NCI-H1417 (cell line): ENCODE results near the gene TMEM129.
"Not testable (repeated sequence)": the region's sequence is repeated elsewhere in the genome, so short reads cannot be mapped to it uniquely, and the experiment has no call there.

Experiments
- DNase-seq, 3 experiments: peaks; one replicate each; lab custom pipeline; 2025; lab: John Stamatoyannopoulos, UW

The TMEM129 gene

DNA sequence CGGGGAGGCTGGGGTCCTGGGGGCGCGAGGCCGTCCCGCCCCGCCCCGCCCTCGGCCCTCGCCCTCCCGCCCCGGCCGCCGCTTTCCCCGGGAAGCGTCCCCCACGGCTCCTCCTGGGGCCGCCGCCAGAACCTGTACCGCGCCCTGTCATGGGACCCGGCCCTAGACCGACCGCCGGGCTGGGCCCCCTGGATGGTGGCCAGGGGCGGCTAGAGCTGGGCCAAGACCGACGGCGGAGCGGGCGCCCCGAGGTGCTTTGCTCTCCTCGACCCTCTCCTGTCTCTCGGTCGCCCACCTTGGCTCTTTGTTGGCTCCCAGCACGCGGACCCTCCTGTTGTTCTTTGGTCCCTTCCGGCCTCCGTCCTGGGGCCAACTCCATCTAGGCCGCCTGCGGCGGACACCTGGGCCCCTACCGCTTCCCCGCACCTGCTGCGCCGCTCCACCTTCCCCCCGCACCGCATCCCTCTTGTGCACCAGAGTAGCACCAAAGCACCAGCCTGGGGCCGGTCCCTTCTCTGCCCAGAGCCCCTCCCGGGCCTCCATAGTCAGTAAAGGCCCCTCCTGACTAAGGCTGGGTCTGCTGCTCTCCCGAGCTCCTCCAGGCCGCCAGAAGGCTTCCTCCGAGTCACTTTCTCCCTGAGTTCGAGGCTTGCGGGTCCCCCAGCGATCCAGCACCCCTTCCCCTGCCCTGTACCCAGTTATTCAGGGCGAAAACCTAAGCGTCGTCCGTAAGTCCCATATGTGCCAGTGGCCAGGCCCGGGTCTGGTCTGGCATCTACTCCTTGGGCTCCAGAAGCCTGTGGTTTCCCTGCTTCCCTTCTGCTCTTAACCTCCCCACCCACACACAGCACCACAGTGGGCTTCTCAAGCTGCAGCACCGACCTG lies 785 bp upstream of the TMEM129 start:
- DNase-seq: peak in 2 of 3 experiments; percentile 52 to 54

DNA sequence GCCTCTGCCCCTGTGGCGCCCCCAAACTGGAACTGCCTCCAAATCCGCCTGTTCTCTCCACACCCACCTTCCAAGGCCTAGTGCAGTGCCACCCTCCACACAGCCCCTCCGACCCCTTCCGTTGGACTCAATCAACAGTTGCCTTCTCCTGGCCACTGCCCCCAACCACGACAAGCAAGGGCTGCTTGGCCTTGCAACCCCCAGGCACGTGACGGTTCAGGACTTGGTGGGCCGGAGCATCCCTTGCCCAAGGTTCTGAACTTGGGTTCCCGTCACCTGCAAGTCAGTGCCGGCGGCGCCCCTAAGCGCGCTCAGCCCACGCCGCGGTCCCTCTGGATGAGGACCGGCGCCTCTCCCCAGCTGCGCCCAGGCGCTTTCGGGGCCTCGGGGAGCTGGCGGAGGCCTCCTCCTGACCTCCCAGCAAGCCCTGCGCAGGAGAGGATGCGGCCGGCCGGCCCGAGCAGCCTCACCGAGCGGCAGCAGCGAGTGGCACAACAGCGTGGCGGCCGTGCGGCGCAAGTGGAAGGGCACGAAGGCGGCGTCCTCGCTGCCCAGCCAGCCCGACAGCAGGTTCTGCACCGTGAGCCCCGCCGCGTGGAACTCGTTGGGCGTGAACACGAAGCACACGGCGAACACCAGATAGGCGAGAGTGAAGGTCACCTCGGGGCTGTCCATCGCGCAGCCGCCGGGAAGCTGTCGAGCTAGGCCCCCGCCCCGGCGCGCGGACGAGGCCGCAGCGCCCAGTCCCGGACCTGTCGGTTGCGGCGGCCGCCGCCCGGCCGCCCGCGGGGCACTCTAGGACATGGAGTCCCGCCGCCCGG lies 750 bp downstream of the TMEM129 start:
- DNase-seq: peak; percentile 49 to 74 (median 70)

DNA sequence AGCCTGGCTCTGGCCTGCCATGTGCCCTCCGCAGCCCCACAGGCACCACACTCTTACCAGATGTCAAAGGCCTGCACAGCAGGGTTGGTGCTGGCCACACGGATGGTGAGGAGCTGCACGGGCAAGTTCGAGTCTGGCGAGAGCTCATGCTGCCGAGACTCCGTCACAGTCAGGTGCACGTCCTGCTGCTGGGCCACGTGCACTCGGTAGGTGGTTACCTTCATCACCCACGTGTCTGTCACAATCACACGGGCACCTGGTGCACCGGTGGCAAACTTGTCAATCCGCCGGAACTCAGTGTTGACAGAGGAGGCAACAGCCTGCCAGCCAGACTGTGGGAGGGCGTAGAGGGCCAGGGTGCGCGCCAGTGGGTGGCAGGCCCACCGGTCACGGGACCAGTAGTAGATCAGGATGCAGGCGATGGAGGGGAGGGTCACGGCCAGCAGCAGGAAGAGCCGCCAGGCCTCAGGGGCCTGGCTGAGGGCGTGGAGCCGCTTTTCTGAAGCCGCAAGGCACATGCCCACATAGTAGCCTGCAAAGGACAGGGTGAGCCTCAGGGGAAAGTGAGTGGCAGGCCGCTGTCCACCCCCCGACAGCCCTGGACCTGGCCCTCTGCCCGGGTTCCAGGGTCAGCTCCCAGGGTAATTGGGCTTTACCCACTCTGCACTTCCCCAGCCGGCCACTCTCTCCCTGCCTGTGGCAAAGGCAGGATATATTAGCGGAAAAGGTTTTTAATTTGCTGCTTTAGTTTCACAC lies 2.9 kb downstream of the TMEM129 start:
- peak in 1 of 3 experiments; percentile 27 for DNase-seq

DNA sequence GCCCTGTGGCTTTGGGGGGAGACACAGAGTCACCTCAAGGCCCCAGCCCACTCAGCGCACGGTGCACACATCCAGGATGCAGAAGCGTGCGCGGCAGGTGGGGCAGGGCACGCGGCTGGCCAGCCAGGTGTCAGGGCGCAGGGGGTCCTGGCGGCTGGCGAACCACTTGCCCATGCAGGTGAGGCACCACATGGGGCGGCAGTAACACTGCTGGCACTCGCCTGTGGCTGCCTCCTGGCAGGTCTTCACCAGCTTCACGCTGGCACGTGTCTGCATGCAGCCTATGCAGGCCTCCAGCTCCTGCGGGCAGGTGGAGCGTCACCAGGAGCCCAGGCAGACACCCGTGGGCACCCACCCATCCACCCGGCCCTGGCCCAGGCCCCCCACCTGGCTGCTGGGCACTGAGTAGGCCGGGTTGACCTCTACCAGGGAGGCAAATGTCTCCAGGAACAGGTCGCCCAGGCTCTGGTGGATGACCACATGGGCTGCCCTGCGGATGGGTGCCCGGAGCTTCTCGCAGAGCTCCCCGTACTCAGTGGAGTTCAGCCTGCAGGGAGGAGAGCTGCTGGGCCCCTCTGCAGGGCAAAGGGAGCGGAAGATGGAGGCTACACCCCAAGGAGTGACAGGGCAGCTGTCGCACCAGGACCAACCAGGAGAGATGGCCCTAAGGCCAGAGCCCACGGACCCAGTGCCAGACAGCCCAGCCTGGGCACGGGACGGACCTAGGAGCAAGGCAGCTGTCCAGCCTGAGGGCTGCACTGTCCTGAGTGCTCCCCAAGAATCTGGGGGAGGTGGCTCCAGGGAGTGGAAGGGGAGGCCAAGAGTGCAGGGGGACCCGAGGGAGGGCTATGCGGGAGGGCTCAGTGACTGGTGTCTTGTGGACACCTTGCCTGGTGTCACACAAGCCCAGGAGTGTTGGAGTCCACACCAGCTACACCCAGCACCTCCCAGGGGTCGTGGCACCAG lies 3.7 kb downstream of the TMEM129 start:
- DNase-seq: peak in 2 of 3 experiments; percentile 65 to 75

DNA sequence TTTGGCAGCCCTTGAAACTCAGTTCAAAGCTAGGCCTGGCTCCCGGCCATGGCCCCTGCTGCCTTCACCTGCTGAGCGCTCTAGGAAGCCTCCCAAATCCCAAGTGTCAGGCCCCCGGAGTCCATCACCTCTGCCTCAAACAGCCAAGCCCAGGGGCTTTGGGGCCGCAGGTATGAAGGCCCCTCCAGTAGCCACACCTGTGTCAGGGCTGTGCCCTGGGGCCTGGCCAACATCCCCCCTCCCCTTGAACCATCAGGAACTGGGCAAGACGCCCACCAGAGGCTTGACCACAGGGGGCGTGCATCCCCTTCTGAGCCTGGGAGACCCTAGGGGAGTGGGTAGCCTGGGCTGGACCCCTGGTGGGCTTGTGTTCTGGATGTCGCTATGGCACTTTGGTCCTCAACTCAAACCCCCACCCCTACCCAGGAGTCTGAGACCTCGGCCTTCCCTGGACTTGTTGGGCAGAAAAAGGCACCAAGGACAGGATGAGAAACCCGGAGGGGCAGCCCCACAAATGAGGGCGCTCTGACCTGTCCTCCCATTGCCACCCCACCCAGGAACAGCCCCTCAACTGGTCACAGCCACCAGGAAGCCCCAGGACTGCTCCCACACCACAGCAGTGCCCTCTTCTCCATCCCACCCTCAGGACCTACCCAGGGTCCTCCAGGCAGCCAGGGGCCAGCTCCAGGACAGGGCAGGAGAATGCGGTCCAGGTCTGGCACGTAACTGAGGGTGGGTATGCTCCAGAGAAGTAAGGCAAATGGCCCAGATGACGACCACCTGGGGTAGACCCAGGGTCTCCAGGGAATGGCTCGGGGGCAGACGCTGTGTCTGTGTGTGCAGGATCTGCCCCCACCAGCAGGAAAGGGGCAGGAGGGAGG lies 4.8 kb downstream of the TMEM129 start:
- DNase-seq: no peak

DNA sequence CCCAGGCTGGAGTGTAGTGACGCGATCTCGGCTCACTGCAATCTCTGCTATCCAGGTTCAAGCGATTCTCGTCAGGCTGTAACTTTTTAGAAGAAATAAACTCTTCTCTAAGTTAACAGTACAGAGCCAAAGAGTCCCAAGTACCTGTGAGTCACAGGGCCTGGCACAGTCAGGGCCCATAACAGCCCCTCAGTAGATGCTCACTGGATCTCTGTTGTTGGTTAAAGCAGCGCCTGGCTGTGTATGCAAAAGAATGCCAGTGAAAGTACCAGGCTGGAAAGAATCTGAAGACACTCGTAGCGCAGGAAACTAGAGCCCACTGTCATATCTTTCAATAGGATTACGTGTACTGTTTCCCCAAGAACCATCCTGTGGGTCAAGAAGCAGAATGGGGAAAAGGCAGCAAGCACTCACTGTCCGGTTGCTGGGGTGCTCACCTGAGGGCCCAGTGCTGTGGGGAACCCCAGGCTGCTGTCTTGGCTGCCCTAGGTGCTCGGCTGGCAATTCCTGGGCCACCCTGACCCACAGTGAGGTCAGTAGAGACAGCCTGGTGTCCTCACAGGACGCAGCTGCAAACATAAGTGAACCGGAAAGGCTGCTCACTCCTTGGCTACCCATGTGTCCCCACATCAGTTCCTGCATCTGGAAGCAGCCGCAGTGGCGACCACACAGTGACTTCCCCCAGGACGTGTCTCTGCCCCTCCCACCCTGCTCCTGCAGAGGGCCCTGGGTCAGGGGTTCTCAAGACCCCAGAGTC lies 5.9 kb downstream of the TMEM129 start:
- DNase-seq: no peak

DNA sequence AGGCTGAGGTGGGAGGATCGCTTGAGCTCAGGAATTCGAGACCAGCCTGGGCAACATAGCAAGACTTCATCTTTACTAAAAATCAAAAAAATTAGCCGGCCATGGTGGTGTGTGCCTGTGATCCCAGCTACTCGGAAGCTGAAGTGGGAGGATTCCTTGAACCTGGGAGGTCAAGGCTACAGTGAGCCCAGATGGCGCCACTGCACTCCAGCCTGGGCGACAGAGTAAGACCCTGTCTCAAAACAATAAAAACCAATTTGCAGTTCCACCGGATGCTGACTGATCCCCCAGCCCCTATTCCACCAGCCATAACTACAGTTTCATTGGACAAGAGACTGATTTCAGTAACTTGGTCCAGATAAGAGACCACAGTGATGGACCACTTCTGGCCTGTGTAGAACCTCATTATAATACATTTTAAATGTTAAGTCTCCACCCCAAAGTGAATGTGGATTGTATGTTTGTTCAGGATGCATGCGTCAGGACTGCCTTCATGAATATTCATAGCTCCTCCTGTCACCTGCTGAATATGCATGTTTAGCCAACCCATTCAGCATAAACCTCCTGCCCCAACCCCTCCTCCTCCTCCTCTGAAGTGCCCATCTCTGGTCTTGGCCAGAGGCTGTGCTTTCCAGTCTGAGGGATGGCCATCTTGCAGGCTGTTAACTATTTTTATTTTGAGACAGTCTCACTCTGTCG lies 6.7 kb downstream of the TMEM129 start:
- DNase-seq: no peak

DNA sequence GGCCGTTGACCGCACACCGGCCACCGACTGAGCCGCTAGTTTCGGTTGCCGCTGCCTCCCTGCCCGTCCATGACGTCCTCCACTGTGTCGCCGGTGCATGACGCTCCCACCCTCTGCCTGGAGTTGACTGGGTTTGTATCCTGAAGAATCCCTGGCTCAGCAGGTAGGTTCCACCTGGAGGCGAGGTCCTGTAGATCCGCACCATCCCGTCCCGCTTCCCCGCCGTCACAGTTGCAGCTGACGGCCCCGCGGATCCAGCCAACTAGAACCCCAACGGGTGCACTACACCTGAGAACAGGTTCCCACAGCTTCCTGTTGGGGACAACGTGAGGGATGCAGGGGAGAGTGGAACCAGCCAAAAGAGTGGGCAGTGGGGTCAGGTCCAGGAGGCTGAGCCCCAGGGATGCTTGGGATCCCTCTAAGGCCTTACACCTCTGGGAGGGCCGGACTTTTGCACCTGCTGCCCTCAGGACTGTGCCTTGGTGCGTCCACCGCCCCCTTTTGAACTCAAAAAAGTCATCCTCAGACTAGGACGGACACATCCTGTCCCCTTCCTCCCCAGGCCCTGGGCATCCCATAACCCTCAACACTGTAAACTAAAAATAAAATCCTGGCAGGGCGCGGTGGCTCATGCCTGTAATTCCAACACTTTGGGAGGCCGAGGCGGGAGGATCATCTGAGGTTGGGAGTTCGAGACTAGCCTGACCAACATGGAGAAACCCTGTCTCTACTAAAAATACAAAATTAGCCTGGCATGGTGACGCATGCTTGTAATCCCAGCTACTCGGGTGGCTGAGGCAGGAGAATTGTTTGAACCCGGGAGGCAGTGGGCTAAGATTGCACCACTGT lies 7.9 kb downstream of the TMEM129 start:
- DNase-seq: no peak

DNA sequence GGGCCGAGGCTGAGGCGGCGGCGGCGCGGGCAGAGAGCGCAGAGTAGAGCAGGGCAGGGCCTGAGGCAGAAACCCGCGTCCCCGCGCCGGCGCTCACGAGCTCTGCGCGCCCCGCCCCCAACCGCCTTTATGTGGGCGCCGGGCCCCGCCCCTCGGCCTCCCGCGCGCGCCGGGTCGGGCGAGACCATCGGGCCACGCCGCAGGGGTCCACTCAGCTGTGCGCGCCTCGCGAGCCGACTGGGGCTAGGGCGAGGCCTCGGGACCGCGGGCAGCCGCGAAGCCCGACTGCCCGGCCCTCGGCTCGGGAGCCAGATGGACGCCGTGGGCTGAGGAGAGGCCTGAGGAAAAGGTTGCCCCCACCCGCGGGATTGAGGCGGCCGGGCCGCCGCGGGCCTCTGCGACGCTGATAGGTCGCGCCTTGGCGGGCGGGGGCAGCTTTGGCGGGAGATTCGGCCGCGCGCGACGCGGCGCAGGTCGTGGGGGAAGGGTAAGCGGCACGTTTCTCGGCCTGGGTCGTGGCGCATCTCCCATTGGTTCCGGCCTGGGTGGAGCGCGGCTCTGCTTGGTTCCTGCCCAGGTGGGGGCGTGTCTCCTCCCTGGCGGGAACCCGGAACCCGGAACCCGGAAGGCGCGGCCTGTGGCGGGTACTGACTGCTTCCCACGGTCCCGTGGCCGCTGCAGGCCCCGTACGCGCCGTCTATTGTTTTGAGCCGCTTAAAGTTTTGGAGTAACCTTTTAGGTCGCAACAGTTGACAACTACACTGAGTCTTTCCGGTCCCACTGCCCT lies 8.7 kb downstream of the TMEM129 start, which contains the start of gene SLBP:
TSS of gene SLBP (minus strand) at position 104 of the 787 bp plus-strand sequence. CDS start 131 bp downstream, outside the sequence.
- peak; percentile 97 to 98 (median 98) for DNase-seq

DNA sequence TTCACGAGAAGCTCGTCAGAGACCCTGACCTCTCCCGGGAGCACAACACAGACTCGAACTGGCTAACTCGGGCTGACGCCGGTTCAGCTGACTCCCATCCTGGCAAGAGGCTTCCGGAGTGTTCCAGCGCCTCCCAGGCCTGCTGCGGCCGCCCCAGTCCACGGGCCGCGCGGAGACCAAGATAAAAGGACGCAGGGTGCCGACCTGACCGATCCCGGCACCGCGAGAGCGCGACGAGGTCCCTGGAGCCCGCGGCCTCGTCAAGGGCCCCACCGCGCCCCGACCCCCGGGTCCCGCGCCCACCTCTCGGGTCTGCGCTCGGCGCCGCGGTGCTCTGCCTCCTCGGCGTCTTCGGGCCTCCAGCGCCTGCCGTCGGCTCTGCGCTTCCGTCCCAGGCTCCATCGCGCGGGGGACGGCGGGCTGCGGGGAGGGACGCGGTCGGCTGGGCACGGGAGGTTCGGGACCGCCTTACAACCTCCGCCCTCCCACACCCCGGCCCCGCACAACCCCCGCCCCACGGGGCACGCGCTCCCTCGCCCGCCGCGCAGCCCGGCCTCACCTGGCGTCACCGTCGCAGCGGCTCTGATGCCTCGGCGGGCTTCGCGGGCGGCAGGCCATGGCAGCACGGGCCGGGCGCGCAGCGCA lies 9.4 kb downstream of the TMEM129 start:
- peak; percentile 27 to 72 (median 71) for DNase-seq

DNA sequence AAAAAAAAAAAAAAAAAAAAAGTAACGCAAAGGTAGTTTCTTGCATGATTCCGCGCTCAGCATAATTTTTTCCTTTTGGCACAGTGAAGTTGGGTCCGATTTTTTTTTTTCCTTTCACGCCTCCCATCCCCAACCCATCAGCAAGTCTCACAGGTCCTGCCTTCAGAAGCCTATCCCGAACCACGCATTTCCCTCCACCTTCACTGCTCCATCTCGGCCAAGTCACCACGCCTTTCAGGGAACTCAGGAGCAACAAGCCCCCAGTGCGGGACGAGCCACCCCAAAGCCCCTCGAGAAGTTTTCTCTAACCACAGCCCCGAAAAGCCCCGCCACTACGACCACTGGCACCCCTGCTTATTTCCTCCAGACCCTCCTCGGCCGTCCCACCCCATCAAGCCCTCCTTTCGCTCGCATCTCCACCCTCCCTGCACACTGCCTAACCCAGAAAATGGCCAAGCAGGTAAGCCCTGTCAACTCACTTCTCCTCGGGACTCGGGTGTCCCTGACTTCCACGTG lies 10.0 kb downstream of the TMEM129 start:
- peak in 1 of 3 experiments; percentile 53 for DNase-seq

DNA sequence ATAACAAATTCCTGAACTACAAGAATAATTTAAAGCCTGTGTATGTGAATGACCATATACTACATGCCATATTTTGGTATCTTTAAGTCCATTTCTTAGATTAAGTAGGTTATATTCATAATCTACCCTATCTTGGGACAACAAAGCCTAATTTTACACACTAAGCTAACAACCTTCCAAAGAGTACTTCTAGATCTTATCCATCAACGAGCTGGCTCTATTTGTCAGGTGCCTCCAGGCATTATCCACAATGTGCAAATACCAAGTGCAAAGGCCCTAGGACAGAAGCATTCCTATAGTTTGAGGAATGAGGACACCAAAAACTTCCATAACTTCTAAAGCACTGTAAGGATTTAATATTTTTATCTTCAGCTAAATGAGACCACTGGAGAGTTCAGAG lies 12.5 kb downstream of the TMEM129 start:
- no peak for DNase-seq

DNA sequence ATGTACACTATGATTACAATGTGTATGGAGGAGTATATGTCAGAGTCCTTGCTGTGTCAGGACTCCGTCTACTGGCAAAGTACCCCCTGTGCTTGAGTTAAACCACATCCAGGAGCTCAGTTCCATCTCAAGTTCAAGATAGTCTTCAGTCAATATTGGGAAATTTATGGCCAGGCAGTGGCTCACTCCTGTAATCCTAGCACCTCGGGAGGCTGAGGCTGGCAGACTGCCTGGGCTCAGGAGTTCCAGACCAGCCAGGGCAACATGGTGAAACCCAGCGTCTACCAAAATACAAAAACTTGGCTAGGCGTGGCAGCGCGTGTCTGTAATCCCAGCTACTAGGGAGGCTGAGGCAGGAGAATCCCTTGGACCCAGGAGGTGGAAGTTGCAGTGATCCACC lies 14.8 kb downstream of the TMEM129 start:
- DNase-seq: no peak

DNA sequence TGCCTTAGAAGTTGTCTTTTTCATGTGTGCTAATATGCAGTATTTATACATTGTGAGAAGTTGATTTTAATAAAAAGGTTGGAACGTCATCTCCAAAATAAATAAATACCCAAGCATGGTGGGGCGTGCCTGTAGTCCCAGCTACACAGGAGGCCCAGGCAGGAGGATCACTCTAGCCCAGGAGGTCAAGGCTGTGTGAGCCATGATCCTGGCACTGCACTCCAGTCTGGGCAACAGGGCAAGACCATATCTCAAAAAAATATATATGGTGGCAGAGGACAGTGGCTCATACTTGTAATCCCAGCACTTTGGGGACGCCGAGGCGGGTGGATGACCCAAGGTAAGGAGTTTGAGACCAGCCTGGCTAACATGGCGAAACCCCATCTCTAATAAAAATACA lies 15.4 kb downstream of the TMEM129 start:
- no peak for DNase-seq

DNA sequence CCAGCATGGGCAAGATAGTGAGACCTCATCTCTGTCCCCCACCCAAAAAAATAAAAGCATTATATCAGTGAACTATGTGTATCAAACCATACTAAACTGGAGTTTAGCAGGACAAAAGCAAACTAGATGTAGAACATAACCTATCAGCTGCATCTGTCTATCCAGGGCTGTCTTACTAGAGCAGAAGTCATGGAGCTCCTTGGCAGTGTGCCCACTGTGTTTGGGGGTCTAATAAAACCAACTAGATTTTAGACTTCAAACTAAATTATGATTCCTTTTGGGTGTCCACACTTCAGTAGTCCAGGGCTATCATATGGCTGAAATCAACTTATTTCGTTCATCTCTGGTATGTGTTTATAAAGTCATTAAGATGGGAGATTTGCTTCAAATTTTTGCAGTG lies 17.3 kb downstream of the TMEM129 start:
- DNase-seq: no peak

DNA sequence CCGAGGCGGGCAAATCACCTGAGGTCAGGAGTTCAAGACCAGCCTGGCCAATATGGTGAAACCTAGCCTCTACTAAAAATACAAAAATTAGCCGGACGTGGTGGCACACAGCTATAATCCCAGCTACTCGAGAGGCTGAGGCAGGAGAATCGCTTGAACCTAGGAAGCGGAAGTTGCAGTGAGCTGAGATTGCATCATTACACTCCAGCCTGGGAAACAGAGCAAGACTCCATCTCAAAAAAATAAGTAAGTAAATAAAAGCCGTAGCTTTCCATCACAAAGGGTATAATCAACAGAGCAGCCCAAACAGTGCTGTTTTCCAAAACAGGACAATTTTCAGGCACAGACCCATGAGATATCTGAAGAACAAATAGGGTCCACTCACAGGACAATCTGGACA lies 19.5 kb downstream of the TMEM129 start:
- DNase-seq: not testable (repeated sequence)
